OCI-LY3 (cell line): ENCODE measurements around the gene TAF5.
"Not testable (repeated sequence)": the region's sequence is repeated elsewhere in the genome, so short reads cannot be mapped to it uniquely, and the experiment has no call there.

Source experiments
- H2AFZ ChIP-seq: fragments of 200-600, 300-600 bp; shearing (Covaris generic); 2 replicates; pipeline ENCODE4 v1.6.0; 2014; ENCODE audit warnings: antibody characterized with exemption, low read depth, low read length
- H3K27ac ChIP-seq: fragments of 200-600, 300-600 bp; sonication (generic); 2 replicates; pipeline ENCODE4 v1.5.1; 2014; ENCODE audit warnings: mild to moderate bottlenecking, low read length, moderate library complexity, mixed read lengths
- H3K27me3 ChIP-seq: fragments of 200-600, 300-600 bp; sonication (generic); 2 replicates; pipeline ENCODE4 v1.6.1; 2014; ENCODE audit warnings: low read depth, low read length, mixed read lengths
- H3K36me3 ChIP-seq: fragments of 200-600, 300-600 bp; sonication (generic); replicated peaks from 2 replicates; pipeline ENCODE3; 2014; ENCODE audit warnings: low read depth, low read length, mixed read lengths
- H3K4me1 ChIP-seq: fragments of 300-600, 200-600 bp; sonication (generic); 2 replicates; pipeline ENCODE4 v1.6.1; 2014; ENCODE audit warnings: low read length, mixed read lengths
- H3K4me2 ChIP-seq: fragments of 200-600, 300-600 bp; sonication (generic); 2 replicates; pipeline ENCODE4 v1.6.1; 2014; ENCODE audit warnings: low read length, mixed read lengths
- H3K4me3 ChIP-seq: fragments of 300-600, 200-600 bp; sonication (generic); 2 replicates; pipeline ENCODE4 v1.5.1; 2014; ENCODE audit warnings: antibody characterized with exemption, mild to moderate bottlenecking, low read length, moderate library complexity
- H3K79me2 ChIP-seq: fragments of 300-600, 200-600 bp; shearing (Covaris generic); 2 replicates; pipeline ENCODE4 v1.6.1; 2014; ENCODE audit warnings: mild to moderate bottlenecking, low read length, mixed read lengths
- H3K9ac ChIP-seq: fragments of 300-600, 200-600 bp; shearing (Covaris generic); 2 replicates; pipeline ENCODE4 v1.6.0; 2014; ENCODE audit warnings: mild to moderate bottlenecking, low read length, moderate library complexity
- H3K9me3 ChIP-seq: fragments of 200-600, 300-600 bp; shearing (Covaris generic); 2 replicates; pipeline ENCODE4 v1.6.1; 2014; ENCODE audit warnings: low read length, mixed read lengths; ENCODE audit not compliant: insufficient read depth
- H4K20me1 ChIP-seq: fragments of 200-600, 300-600 bp; sonication (generic); 2 replicates; pipeline ENCODE4 v1.6.1; 2016; ENCODE audit warnings: low read length, mixed read lengths; ENCODE audit not compliant: insufficient read depth
- CTCF ChIP-seq: fragments of 200-600, 300-600 bp; sonication (generic); IDR thresholded peaks from 2 replicates; pipeline ENCODE4 v1.5.1; 2014; ENCODE audit warnings: antibody characterized with exemption, low read length, low read depth
- EZH2phosphoT487 ChIP-seq: fragments of 200-600 bp; shearing (Covaris generic); IDR thresholded peaks from 2 replicates; pipeline ENCODE4 v1.6.1; 2018; ENCODE audit warnings: antibody characterized with exemption, mixed run types, low read depth

Gene TAF5

GRCh38 chr10:103336370-103336769 lies 31.4 kb upstream of the TAF5 start:
- no peaks in the 10 kb centered on the region for H4K20me1 ChIP-seq
- no peaks in the 10 kb centered on the region for H3K9me3 ChIP-seq
- no peaks in the 10 kb centered on the region for H3K27me3 ChIP-seq
- no peak overlapping the region for H2AFZ ChIP-seq
- no peak for TF ChIP-seq EZH2phosphoT487
- no peak for TF ChIP-seq CTCF
- no peaks in the 10 kb centered on the region for H3K4me1 ChIP-seq
- H3K36me3 ChIP-seq = peaks cover 15% of the 10 kb centered on the region
- H3K4me2 ChIP-seq = no peak overlapping the region
- no peak overlapping the region for H3K4me3 ChIP-seq
- H3K27ac ChIP-seq = no peak overlapping the region
- no peaks in the 10 kb centered on the region for H3K79me2 ChIP-seq
- no peak overlapping the region for H3K9ac ChIP-seq

- H3K79me2 ChIP-seq = peaks cover 23% of the 10 kb centered on the region
- H3K9ac ChIP-seq = peak overlapping the region; percentile 84
- H3K9me3 ChIP-seq = no peaks in the 10 kb centered on the region
- no peaks in the 10 kb centered on the region for H3K27me3 ChIP-seq
- H3K4me2 ChIP-seq = peak overlapping the region; percentile 54
- H4K20me1 ChIP-seq = no peaks in the 10 kb centered on the region
- no peak overlapping the region for H2AFZ ChIP-seq
- TF ChIP-seq EZH2phosphoT487 (no peak), CTCF (no peak)
- peaks cover 11% of the 10 kb centered on the region for H3K36me3 ChIP-seq
- H3K4me3 ChIP-seq = peak overlapping the region; percentile 92
- peak overlapping the region; percentile 45 for H3K27ac ChIP-seq
- peaks cover 10% of the 10 kb centered on the region; the same call in 1 of the 2 replicates for H3K4me1 ChIP-seq
These were observed 17.6 kb upstream of the TAF5 start for GRCh38 chr10:103350175-103350516.

- Histone ChIP-seq H2AFZ (peak within 1 kb of the TSS; percentile 97), H3K4me2 (peak within 1 kb of the TSS; percentile 92), H3K4me3 (peak within 1 kb of the TSS; percentile 92), H4K20me1 (no peaks in the 10 kb centered on the region), H3K27me3 (no peaks in the 10 kb centered on the region), H3K79me2 (peaks cover 23% of the 10 kb centered on the region), H3K27ac (peak within 1 kb of the TSS; percentile 45), H3K9me3 (no peaks in the 10 kb centered on the region), H3K9ac (peak within 1 kb of the TSS; percentile 84), H3K4me1 (peaks cover 10% of the 10 kb centered on the region; the same call in 1 of the 2 replicates), H3K36me3 (peaks cover 10% of the 10 kb centered on the region)
- no peak for TF ChIP-seq EZH2phosphoT487
- TF ChIP-seq CTCF = no peak
These were observed 17.1 kb upstream of the TAF5 start, which contains the start of gene PCGF6 for GRCh38 chr10:103350517-103351260. Gene PCGF6, minus strand, starts transcription at chr10:103351140. Its CDS starts 74 bp downstream, at chr10:103351066.

GRCh38 chr10:103353281-103353680 lies 14.5 kb upstream of the TAF5 start:
- TF ChIP-seq CTCF (no peak), EZH2phosphoT487 (no peak)

GRCh38 chr10:103354567-103354966 lies 13.2 kb upstream of the TAF5 start:
- not testable (repeated sequence) for H3K4me1 ChIP-seq, H2AFZ ChIP-seq, H3K4me2 ChIP-seq, H3K4me3 ChIP-seq, H3K27me3 ChIP-seq, H4K20me1 ChIP-seq, H3K36me3 ChIP-seq, H3K9ac ChIP-seq, H3K9me3 ChIP-seq, H3K27ac ChIP-seq
- H3K79me2 ChIP-seq = peaks cover 17% of the 10 kb centered on the region

More at GRCh38 chr10:103353281-103353680, 14.5 kb upstream of the TAF5 start:
- no peaks in the 10 kb centered on the region for H3K36me3 ChIP-seq
- H3K4me3 ChIP-seq = no peak overlapping the region
- no peaks in the 10 kb centered on the region for H4K20me1 ChIP-seq
- no peak overlapping the region for H3K4me2 ChIP-seq
- H3K9me3 ChIP-seq = no peaks in the 10 kb centered on the region
- H2AFZ ChIP-seq = no peak overlapping the region
- H3K27ac ChIP-seq = no peak overlapping the region
- peaks cover 23% of the 10 kb centered on the region for H3K79me2 ChIP-seq
- no peak overlapping the region for H3K9ac ChIP-seq
- H3K4me1 ChIP-seq = peaks cover 10% of the 10 kb centered on the region; the same call in 1 of the 2 replicates
- no peaks in the 10 kb centered on the region for H3K27me3 ChIP-seq
